HL-60 (cell line): ENCODE results near the gene ALDOC.

Experiments used
- DNase-seq, 2 experiments: peaks; one replicate each; pipeline ENCODE4 v3.0.0-alpha.2; 2010 to 2020; ENCODE audit warnings: low read depth in 1 of 2, low spot score in 1 of 2
- H3K27ac ChIP-seq: fragments of 250-450 bp; sonication (Bioruptor Pico); replicated peaks from 2 replicates; pipeline ENCODE4 v1.5.1; 2020; ENCODE audit warnings: mild to moderate bottlenecking, moderate library complexity
- H3K27me3 ChIP-seq: fragments of 250-450 bp; sonication (Bioruptor Pico); 2 replicates; pipeline ENCODE4 v1.5.1; 2021; ENCODE audit warnings: mild to moderate bottlenecking, moderate library complexity; ENCODE audit not compliant: insufficient read depth, poor library complexity, severe bottlenecking
- H3K4me3 ChIP-seq: replicated peaks from 2 replicates; pipeline ENCODE4 v1.5.1; 2011; ENCODE audit warnings: mild to moderate bottlenecking, control low read depth, low read length; ENCODE audit not compliant: insufficient read depth
- CTCF ChIP-seq: IDR thresholded peaks from one replicate; pipeline ENCODE4 v1.5.1; 2011; ENCODE audit warnings: low read length, control low read depth, inconsistent platforms; ENCODE audit not compliant: insufficient read depth
- GABPA ChIP-seq: IDR thresholded peaks from 2 replicates; pipeline ENCODE4 v1.6.1; 2012; ENCODE audit warnings: low read depth
- POLR2AphosphoS5 ChIP-seq: IDR thresholded peaks from 2 replicates; pipeline ENCODE4 v1.6.1; 2012; ENCODE audit warnings: low read depth
- REST ChIP-seq: IDR thresholded peaks from 2 replicates; pipeline ENCODE4 v1.6.1; 2012; ENCODE audit warnings: low read depth; ENCODE audit not compliant: insufficient replicate concordance
- SPI1 ChIP-seq: IDR thresholded peaks from 2 replicates; pipeline ENCODE4 v1.6.1; 2012; ENCODE audit warnings: low read depth, mild to moderate bottlenecking, borderline replicate concordance

The ALDOC gene

GRCh38 chr17:28598799-28599310, 22.2 kb upstream of the ALDOC start, which contains the start of gene SPAG5:
Gene SPAG5 (minus strand): TSS chr17:28599025. CDS start chr17:28598946, 79 bp downstream.
- TF ChIP-seq GABPA (no peak), REST (no peak), POLR2AphosphoS5 (peak; percentile 39; the same call in 1 of the 2 replicates), CTCF (no peak)
- H3K27ac ChIP-seq: peak within 1 kb of the TSS; percentile 81

GRCh38 chr17:28598389-28598788, 21.7 kb upstream of the ALDOC start:
- no peak for DNase-seq
- no peaks in the 10 kb centered on the region for H3K27me3 ChIP-seq
- TF ChIP-seq CTCF (no peak), SPI1 (no peak), REST (no peak), GABPA (no peak), POLR2AphosphoS5 (no peak)
- H3K4me3 ChIP-seq: peak overlapping the region; percentile 98
- H3K27ac ChIP-seq: peak overlapping the region; percentile 81

More at GRCh38 chr17:28598799-28599310, 22.2 kb upstream of the ALDOC start, which contains the start of gene SPAG5:
- no peaks in the 10 kb centered on the region for H3K27me3 ChIP-seq
- H3K4me3 ChIP-seq: peak within 1 kb of the TSS; percentile 98
- DNase-seq: peak; percentile 84 to 91

GRCh38 chr17:28597606-28598383, 21.1 kb upstream of the ALDOC start:
- Histone ChIP-seq H3K4me3 (peak overlapping the region; percentile 98), H3K27me3 (no peaks in the 10 kb centered on the region), H3K27ac (peak overlapping the region; percentile 81)
- TF ChIP-seq REST (no peak), SPI1 (no peak), CTCF (no peak), POLR2AphosphoS5 (no peak), GABPA (no peak)
- DNase-seq: no peak
